ENCODE results near the gene PHACTR3. TPM values are rescaled to one million over a fixed set of nuclear protein-coding genes. Genes with fewer than 3 reads are reported as not detected.

PHACTR3 gene
- total RNA-seq, 2 experiments from 2014 or later, result not detected

DNA sequence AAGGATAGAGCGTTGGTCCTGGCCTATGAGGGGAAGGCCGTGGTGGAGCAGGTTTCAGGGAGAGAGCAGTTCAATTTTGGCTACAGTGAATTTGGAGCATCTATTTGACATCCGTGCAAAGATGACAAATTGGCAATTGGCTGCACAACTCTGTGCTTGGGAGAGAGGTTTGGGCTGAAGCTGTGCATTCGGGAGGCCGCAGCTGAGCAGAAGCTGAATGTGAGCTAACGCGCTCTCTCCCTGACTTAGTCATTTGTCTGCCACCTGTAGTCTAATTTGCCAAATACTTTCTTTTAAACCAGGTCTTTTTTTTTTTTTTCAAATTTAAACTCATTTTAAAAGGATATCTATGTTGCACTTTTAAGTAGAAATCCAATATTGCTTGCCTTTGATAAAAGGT is 78.8 kb downstream of the PHACTR3 start:
- Mint-ChIP-seq H3K27me3 (peaks cover 1% of the 10 kb centered on the region), H3K36me3 (ENCODE audit: low read depth) (no peaks in the 10 kb centered on the region)
- ATAC-seq, result no peak

DNA sequence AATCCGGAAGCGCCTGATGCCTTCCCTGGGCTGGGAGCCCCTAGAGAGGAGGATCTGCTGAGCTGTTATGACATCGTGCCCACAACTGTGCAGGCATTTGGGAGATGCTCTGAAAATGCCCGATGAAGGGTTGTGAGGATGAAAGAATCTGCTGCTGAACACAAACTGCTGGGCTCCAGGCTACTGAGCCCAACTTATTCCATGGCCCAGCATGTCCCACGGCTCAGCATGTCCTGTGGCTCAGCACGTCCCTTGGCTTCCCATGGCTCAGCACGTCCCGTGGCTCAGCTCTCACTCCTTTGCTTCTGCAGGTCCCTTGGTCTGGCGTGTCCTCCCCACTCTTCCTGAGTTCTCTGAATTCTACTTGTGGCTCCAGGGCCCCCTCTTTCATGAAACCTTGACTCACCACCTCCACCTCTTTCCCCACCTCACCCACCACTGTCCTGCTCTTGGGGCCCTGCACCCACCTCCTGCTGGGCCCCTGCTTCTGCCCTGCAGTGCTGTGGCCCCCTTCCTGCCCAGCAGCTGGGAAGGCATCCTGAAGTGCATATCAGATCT is 80.4 kb downstream of the PHACTR3 start:
- Mint-ChIP-seq H3K36me3 (ENCODE audit: low read depth) (no peaks in the 10 kb centered on the region), H3K4me1 (ENCODE audit: low read depth) (no peaks in the 10 kb centered on the region), H3K27me3 (no peaks in the 10 kb centered on the region), H3K4me3 (no peak overlapping the region), H3K9me3 (no peaks in the 10 kb centered on the region), H3K27ac (no peak overlapping the region)
- no peak for TF ChIP-seq CTCF (IDR thresholded peaks at IDR 0.05)
- ATAC-seq (no peak), DNase-seq (no peak)
- POLR2A ChIA-PET, result no interaction called here
- intact Hi-C loops (cut with micrococcal nuclease), result no loop called here
- CTCF ChIA-PET, result no interaction called here

More for the DNA sequence above, 78.8 kb downstream of the PHACTR3 start:
- H3K4me1 Mint-ChIP-seq (ENCODE audit: low read depth), result no peaks in the 10 kb centered on the region
- no peak overlapping the region for H3K4me3 Mint-ChIP-seq
- ChIA-PET CTCF (no interaction called here), POLR2A (no interaction called here)
- intact Hi-C loops (cut with micrococcal nuclease), result no loop called here
- no peak for DNase-seq
- H3K9me3 Mint-ChIP-seq, result no peaks in the 10 kb centered on the region
- no peak for TF ChIP-seq CTCF (IDR thresholded peaks at IDR 0.05)
- no peak overlapping the region for H3K27ac Mint-ChIP-seq

- DNase-seq (no peak), ATAC-seq (no peak)
- CTCF ChIA-PET, result no interaction called here
- no peaks in the 10 kb centered on the region for H3K27me3 Mint-ChIP-seq
- no peak overlapping the region for H3K4me3 Mint-ChIP-seq
- POLR2A ChIA-PET, result no interaction called here
- intact Hi-C loops (cut with micrococcal nuclease), result no loop called here
- no peak for TF ChIP-seq CTCF (IDR thresholded peaks at IDR 0.05)
- H3K9me3 Mint-ChIP-seq, result no peaks in the 10 kb centered on the region
- no peak overlapping the region for H3K27ac Mint-ChIP-seq
- H3K36me3 Mint-ChIP-seq (ENCODE audit: low read depth), result no peaks in the 10 kb centered on the region
- no peaks in the 10 kb centered on the region for H3K4me1 Mint-ChIP-seq (ENCODE audit: low read depth)
Measured at GRCh38 chr20:59686404-59687346, 82.3 kb downstream of the PHACTR3 start.

DNA sequence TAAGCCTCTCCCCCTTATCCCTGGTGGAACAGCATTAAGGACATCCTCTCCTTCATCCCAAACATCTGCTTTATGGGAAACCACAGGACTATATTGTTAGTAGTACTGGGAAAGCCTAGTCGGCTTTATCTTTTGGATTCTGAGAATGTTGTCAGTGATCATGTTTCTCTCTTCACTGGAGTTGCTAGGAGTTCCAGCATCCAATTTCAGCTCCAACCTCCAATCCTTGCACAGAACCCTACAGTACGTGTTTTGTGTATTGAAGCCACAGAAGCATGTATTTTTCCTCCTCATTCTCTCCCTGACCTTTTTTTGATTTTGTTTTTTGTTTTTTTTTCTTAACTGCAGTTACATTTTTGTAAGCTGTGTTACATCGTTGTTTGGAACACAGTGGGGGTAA is 84.0 kb downstream of the PHACTR3 start:
- Mint-ChIP-seq H3K27ac (no peak overlapping the region), H3K4me3 (no peak overlapping the region), H3K4me1 (ENCODE audit: low read depth) (no peaks in the 10 kb centered on the region), H3K27me3 (peaks cover 2% of the 10 kb centered on the region), H3K36me3 (ENCODE audit: low read depth) (no peaks in the 10 kb centered on the region), H3K9me3 (no peaks in the 10 kb centered on the region)
- intact Hi-C loops (cut with micrococcal nuclease), result no loop called here
- no peak for TF ChIP-seq CTCF (IDR thresholded peaks at IDR 0.05)
- DNase-seq (no peak), ATAC-seq (no peak)
- ChIA-PET POLR2A (no interaction called here), CTCF (no interaction called here)

DNA sequence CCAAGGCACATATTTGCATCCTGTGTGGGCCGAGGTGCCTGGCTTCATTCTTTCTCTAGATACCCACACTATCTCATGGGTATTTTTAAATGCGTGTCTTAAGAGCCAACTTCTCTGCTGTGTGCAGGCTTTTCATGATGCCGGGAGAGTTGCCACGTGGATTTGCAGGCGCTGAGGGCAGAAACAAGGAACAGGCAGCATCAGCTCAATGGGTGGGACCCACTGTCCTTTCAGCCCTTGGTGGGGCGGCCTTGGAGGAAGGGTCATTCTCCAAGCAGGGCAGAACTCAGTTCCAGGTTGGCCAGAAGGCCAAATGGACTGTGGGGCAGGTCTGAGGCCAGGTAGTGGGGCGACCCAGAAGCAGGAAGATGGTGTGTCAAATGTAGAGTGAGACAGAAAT is 84.7 kb downstream of the PHACTR3 start:
- DNase-seq (no peak), ATAC-seq (no peak)
- H3K9me3 Mint-ChIP-seq, result no peaks in the 10 kb centered on the region
- ChIA-PET CTCF (no interaction called here), POLR2A (no interaction called here)
- no peak overlapping the region for H3K27ac Mint-ChIP-seq
- no peaks in the 10 kb centered on the region for H3K36me3 Mint-ChIP-seq (ENCODE audit: low read depth)
- H3K4me1 Mint-ChIP-seq (ENCODE audit: low read depth), result no peaks in the 10 kb centered on the region
- H3K27me3 Mint-ChIP-seq, result peaks cover 2% of the 10 kb centered on the region
- H3K4me3 Mint-ChIP-seq, result no peak overlapping the region
- TF ChIP-seq CTCF (IDR thresholded peaks at IDR 0.05), result no peak
- intact Hi-C loops (cut with micrococcal nuclease), result no loop called here

All from activated CD8-positive, alpha-beta T cell treated with anti-CD3 and anti-CD28 coated beads for 36 hours (primary cell).